ENCODE results near the gene CCRL2. TPM values are rescaled to one million over a fixed set of nuclear protein-coding genes. Genes with fewer than 3 reads are reported as not detected.

Gene CCRL2
- not detected in 2 replicates for total RNA-seq (2021; fragmentation: NEBNext Ultra II Directional; extraction: Animal tissue kit (Norgen Biotek cat#: 25700))
- polyA plus RNA-seq (2011; rRNA removed), result not detected in 2 replicates
- not detected for polyA plus RNA-seq (2011; cell fraction: cytosol; rRNA removed)
- polyA plus RNA-seq (2011; cell fraction: nucleus; rRNA removed), result not detected
- not detected in 4 replicates for polyA plus RNA-seq (2012, experiment 1 of 2)
- polyA plus RNA-seq (2012, experiment 2 of 2), result not detected
- not detected for polyA plus RNA-seq (2013, experiment 1 of 2)
- not detected for polyA plus RNA-seq (2013, experiment 2 of 2)
- polyA minus RNA-seq (2011; rRNA and poly(A)+ RNA removed), result not detected in 2 replicates
- not detected for polyA minus RNA-seq (2011; cell fraction: cytosol; rRNA and poly(A)+ RNA removed)
- polyA minus RNA-seq (2011; cell fraction: nucleus; rRNA and poly(A)+ RNA removed), result not detected
- long read RNA-seq, experiment 1, result 0 reads
- long read RNA-seq, experiment 2, result 0 reads

GRCh38 chr3:46406788-46407611 is at the start of gene CCRL2, which contains the start of gene CCR5AS:
Gene CCRL2 (plus strand): TSS chr3:46407259. CDS start chr3:46408080, 821 bp downstream.
Gene CCR5AS (minus strand): TSS chr3:46407066.
- no peaks in the 10 kb centered on the region; a peak in 1 of 7 replicates for H3K27me3 ChIP-seq (replicated peaks in 1 of 4; ENCODE audit: control insufficient read depth in 3 of 4, extremely low read depth in 1 of 4, insufficient read depth in 3 of 4, low read length in 3 of 4)
- no peak within 1 kb of the TSS for H3K27ac ChIP-seq (ENCODE audit: low read depth, low read length)
- H3K9ac ChIP-seq (replicated peaks in 1 of 4; ENCODE audit: extremely low read depth in 1 of 4, low read depth in 3 of 4, low read length in 3 of 4), result no peak within 1 kb of the TSS
- H3K4ac ChIP-seq (replicated peaks; ENCODE audit: insufficient read length, low read depth, low read length), result no peak within 1 kb of the TSS
- no peak within 1 kb of the TSS for H3K18ac ChIP-seq (ENCODE audit: extremely low read depth, low read length)
- H3K79me1 ChIP-seq (ENCODE audit: low read depth, low read length), result no peaks in the 10 kb centered on the region
- 89% methylated on average over 19 of the region's 20 CpGs; no CpG with 5 or more reads in 1 of the 2 experiments for WGBS, 2 experiments (ENCODE audit: extremely low coverage in 1 of 2, insufficient coverage in 1 of 2, insufficient read length in 1 of 2, insufficient replicate concordance in 2 of 2, low coverage in 1 of 2, low lambda C conversion rate in 2 of 2, missing lambda C conversion rate in 1 of 2)
- H4K91ac ChIP-seq (replicated peaks; ENCODE audit: insufficient read length, low read length), result no peak within 1 kb of the TSS
- H2BK5ac ChIP-seq (ENCODE audit: low read depth, low read length), result no peak within 1 kb of the TSS
- H3K23ac ChIP-seq (ENCODE audit: insufficient read length), result no peak within 1 kb of the TSS
- no peaks in the 10 kb centered on the region for H3K79me2 ChIP-seq (ENCODE audit: control insufficient read depth in 1 of 2, insufficient read depth in 2 of 2, low read length in 2 of 2)
- no peaks in the 10 kb centered on the region for H3K4me1 ChIP-seq (replicated peaks in 1 of 4; ENCODE audit: control insufficient read depth in 3 of 4, insufficient read depth in 4 of 4, low read length in 3 of 4)
- no peaks in the 10 kb centered on the region for H3K36me3 ChIP-seq (ENCODE audit: control insufficient read depth in 2 of 4, insufficient read depth in 4 of 4, low read length in 3 of 4)
- H4K5ac ChIP-seq (ENCODE audit: insufficient read length, low read depth, low read length), result no peak within 1 kb of the TSS
- no peak within 1 kb of the TSS; the same call in 1 of the 2 replicates for H2AFZ ChIP-seq (ENCODE audit: low read length)
- no peak within 1 kb of the TSS for H2BK120ac ChIP-seq (replicated peaks; ENCODE audit: low read depth, low read length)
- ChIA-PET POLR2A (ENCODE audit: partially characterized antibody) (no interaction called here), CTCF (ENCODE audit: partially characterized antibody) (interaction anchor here (0.8 to 5.3 kb wide), 10 partner anchors 9 to 329 kb away, joined by 3 to 31 read pairs (median 4); no protein-coding TSS in a partner anchor)
- no peaks in the 10 kb centered on the region for H3K23me2 ChIP-seq (ENCODE audit: low read depth, low read length)
- H4K8ac ChIP-seq (ENCODE audit: extremely low read depth, insufficient read depth, low read length), result no peak within 1 kb of the TSS; the same call in 1 of the 2 replicates
- FAIRE-seq, result no peak
- H3K56ac ChIP-seq (replicated peaks; ENCODE audit: insufficient read length, low read depth, low read length), result no peak within 1 kb of the TSS
- no peak within 1 kb of the TSS for H2AK5ac ChIP-seq (ENCODE audit: low read depth, low read length)
- no peak within 1 kb of the TSS for H2BK15ac ChIP-seq (ENCODE audit: low read length)
- H2BK12ac ChIP-seq (ENCODE audit: low read depth, low read length), result no peak within 1 kb of the TSS
- DNase-seq (ENCODE audit: low read depth in 1 of 2, low spot score in 2 of 2), result no peak
- no peaks in the 10 kb centered on the region for H3K9me3 ChIP-seq (ENCODE audit: insufficient read depth in 2 of 2, low read depth in 1 of 2, low read length in 1 of 2)
- H2BK20ac ChIP-seq (ENCODE audit: low read length), result no peak within 1 kb of the TSS
- no peak within 1 kb of the TSS for H3K14ac ChIP-seq (ENCODE audit: insufficient read length)
- H3K4me3 ChIP-seq (ENCODE audit: extremely low read depth in 1 of 4, insufficient read depth in 2 of 4, low read depth in 3 of 4, low read length in 4 of 4), result no peak within 1 kb of the TSS
- no peaks in the 10 kb centered on the region for H4K20me1 ChIP-seq (replicated peaks in 1 of 2; ENCODE audit: control insufficient read depth in 1 of 2, insufficient read depth in 2 of 2, low read length in 2 of 2)
- H3K4me2 ChIP-seq (ENCODE audit: insufficient read depth in 1 of 2, low read depth in 2 of 2, low read length in 2 of 2), result no peak within 1 kb of the TSS
- TF ChIP-seq HDAC2 (IDR thresholded peaks at IDR 0.05; ENCODE audit: borderline replicate concordance in 1 of 2, low read depth in 2 of 2, low read length in 2 of 2) (no peak), POLR2A (IDR thresholded peaks at IDR 0.05; ENCODE audit: control extremely low read depth in 1 of 2, low read depth in 2 of 2, low read length in 2 of 2) (no peak), SUZ12 (IDR thresholded peaks at IDR 0.05; ENCODE audit: low read length) (no peak), RBBP5 (IDR thresholded peaks at IDR 0.05; ENCODE audit: borderline replicate concordance, low read depth, low read length) (no peak), CBX5 (IDR thresholded peaks at IDR 0.05; ENCODE audit: low read depth, low read length) (no peak), CEBPB (IDR thresholded peaks at IDR 0.05; ENCODE audit: low read depth, low read length) (no peak), GTF2F1 (IDR thresholded peaks at IDR 0.05; ENCODE audit: borderline replicate concordance, low read depth, low read length) (no peak), RXRA (IDR thresholded peaks at IDR 0.05; ENCODE audit: insufficient read depth, low read depth, low read length) (no peak), KDM4A (IDR thresholded peaks at IDR 0.05; ENCODE audit: low read depth, low read length, severe bottlenecking) (no peak), SIX5 (IDR thresholded peaks at IDR 0.05; ENCODE audit: low read depth, low read length) (no peak), SP1 (IDR thresholded peaks at IDR 0.05; ENCODE audit: low read depth, low read length) (no peak)

Data from H1 (cell line).